ENCODE results near the gene ITGB2.

GRCh38 chr21:44949161-44949778 lies 28.6 kb upstream of the ITGB2 start:
- TF ChIP-seq, protein P1, sequence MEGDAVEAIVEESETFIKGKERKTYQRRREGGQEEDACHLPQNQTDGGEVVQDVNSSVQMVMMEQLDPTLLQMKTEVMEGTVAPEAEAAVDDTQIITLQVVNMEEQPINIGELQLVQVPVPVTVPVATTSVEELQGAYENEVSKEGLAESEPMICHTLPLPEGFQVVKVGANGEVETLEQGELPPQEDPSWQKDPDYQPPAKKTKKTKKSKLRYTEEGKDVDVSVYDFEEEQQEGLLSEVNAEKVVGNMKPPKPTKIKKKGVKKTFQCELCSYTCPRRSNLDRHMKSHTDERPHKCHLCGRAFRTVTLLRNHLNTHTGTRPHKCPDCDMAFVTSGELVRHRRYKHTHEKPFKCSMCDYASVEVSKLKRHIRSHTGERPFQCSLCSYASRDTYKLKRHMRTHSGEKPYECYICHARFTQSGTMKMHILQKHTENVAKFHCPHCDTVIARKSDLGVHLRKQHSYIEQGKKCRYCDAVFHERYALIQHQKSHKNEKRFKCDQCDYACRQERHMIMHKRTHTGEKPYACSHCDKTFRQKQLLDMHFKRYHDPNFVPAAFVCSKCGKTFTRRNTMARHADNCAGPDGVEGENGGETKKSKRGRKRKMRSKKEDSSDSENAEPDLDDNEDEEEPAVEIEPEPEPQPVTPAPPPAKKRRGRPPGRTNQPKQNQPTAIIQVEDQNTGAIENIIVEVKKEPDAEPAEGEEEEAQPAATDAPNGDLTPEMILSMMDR (IDR thresholded peaks at IDR 0.05) = no peak
- no peak for TF ChIP-seq EP300 (IDR thresholded peaks at IDR 0.05)
- TF ChIP-seq POLR2A (IDR thresholded peaks at IDR 0.05) = no peak
